OCI-LY1 (cell line): Measurements from ENCODE around the gene IFI27L1.

Experiments used
- CTCF ChIP-seq: fragments of 200-600 bp; sonication (generic), shearing (Covaris generic); IDR thresholded peaks from 2 replicates; pipeline ENCODE4 v1.5.1; 2017; ENCODE audit warnings: mild to moderate bottlenecking, antibody characterized with exemption, low read length, moderate library complexity, mixed read lengths
- EZH2 ChIP-seq: fragments of 200-600 bp; sonication (generic), shearing (Covaris generic); IDR thresholded peaks from 2 replicates; pipeline ENCODE4 v1.8.0; 2017; ENCODE audit warnings: borderline replicate concordance, mixed run types, mild to moderate bottlenecking, antibody characterized with exemption, low read length, moderate library complexity, mixed read lengths

- TF ChIP-seq EZH2 = no peak
- TF ChIP-seq CTCF = no peak
Measured at GRCh38 chr14:94100847-94101246, 19.7 kb downstream of the IFI27L1 start.
